ENCODE measurements around the gene GTPBP6.
"Not testable (repeated sequence)": the region's sequence is repeated elsewhere in the genome, so short reads cannot be mapped to it uniquely, and the experiment has no call there.

The GTPBP6 gene

DNA sequence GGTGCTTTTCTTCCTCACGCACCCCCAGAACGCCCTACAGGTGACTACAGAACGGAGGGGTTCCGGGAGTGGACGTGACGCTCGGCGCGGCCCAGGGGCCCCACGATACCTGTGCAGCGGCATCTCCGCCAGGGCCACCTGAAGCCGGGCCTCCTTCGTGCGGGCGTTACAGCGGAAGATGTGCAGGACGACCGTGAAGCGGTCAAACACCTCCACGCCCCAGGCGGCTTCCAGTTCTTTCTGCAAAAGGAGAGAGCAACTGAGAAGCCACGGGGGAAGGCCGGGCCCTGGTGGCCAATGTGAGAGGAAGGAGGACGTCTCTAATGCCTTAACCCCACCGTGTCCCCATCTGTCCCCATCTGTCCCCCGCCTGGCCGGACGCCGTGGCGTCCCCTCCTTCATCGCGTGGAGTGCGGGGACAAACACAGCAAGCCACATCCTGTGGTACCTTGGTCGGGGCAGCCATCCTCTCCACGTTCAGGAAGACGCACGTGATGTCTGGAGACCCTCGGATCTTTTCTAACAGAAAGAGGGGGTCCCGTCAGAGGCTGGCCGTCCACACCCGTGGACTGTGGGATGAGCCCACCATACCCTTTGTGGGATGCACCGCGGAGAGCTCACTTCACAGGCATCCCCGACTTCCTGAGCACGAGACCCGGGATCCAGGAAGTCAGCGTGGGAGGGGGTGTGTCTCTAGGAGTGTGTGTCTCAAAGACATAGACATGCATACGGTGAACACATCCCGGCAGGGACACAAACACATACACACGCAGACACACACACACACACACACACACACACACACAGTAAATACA lies 3.6 kb downstream of the GTPBP6 start:
- no peak for DNase-seq

DNA sequence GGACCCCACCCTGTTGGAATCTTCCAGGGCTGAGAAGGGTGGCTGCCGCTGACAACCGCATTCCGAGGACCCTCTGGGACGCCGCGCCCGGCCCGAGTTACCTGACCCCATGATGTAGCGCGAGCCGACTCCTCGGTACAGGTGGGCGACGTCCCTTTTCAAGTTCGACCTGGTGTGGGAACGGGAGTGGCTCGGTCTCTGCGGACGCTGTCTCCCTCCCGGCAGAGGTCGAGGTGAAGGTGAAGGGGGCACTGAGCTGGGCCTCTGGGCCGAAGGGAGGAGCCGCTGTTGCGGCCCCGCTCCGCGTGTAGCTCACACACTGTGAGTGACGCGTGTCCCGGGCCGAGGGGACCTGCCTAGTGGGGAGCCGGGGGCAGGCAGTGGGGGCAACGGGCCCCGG lies 4.5 kb downstream of the GTPBP6 start:
- no peak for DNase-seq

DNA sequence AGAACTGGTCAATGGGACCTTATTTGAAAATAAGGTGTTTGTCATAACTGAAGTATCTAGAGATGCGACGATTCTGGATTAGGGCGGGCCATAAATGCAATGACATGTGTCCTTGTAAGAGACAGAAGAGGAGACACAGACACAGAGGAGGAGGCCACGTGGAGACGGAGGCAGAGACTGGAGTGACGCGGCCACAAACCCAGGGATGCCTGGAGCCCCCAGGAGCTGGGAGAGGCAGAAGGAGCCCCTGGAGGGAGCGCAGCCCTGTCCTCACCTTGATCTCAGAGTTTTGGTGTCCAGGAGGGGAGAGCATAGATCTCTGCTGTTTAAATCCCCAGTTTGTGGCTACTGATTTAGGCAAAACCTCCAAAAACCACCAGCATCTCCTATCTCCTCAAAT lies 5.0 kb downstream of the GTPBP6 start:
- no peak for DNase-seq

GRCh38 chrX:312621-313331 lies 5.8 kb downstream of the GTPBP6 start:
- no peak for DNase-seq

- DNase-seq: no peak
Observed at GRCh38 chrX:311156-312129, 7.2 kb downstream of the GTPBP6 start.

DNA sequence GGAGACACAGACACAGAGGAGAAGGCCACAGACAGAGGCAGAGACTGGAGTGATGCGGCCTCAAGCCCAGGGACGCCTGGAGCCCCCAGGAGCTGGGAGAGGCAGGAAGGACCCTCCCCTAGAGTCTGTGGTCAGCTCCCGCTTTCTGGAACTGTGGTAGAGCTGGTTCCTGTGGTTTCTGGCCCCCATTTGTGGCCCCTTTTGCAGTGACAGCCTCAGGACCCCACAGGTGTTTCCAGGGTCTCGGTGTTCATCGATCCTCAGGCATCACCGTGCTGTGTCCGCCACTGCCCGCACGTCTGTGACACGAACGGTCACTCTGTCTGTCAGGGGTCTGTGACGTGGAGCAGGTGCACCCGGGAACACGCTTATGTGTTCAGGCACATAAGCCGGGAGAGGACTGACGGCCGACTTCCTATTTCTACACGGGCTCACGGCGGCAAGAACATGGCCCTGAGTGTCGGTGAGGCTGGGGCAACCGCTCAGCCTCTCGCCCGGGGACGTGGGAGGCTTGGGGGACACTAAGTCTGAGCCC lies 7.9 kb downstream of the GTPBP6 start:
- no peak for DNase-seq

- DNase-seq: no peak
Observed at GRCh38 chrX:308821-309520, 9.6 kb downstream of the GTPBP6 start.

GRCh38 chrX:307261-308111 lies 11.1 kb downstream of the GTPBP6 start:
- no peak for DNase-seq

GRCh38 chrX:306614-307251 lies 11.9 kb downstream of the GTPBP6 start:
- DNase-seq: not testable (repeated sequence)

DNA sequence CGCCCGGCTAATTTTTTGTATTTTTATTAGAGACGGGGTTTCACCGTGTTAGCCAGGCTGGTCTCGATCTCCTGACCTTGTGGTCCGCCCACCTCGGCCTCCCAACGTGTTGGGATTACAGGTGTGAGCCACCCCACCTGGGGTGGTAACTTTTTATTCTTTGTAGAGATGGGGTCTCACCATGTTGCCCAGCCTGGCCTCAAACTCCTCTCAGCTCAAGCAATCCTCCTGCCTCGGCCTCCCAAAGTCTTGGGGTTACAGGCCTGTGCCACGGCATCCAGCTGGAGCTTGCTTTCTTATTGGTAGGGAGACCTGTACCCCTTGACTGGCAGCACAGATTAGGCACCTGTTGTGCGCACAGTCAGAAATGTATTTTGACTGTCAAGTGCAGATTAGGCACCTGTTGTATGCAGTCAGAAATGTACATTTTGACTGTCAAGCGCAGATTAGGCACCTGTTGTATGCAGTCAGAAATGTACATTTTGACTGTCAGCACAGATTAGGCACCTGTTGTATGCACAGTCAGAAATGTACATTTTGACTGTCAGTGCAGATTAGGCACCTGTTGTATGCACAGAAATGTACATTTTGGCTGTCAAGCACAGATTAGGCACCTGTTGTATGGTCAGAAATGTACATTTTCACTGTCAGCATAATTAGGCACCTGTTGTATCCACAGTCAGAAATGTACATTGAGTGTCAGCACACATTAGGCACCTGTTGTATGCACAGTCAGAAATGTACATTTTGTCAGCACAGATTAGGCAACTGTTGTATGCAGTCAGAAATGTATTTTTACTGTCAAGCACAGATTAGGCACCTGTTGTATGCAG lies 12.6 kb downstream of the GTPBP6 start:
- not testable (repeated sequence) for DNase-seq

- DNase-seq: no peak
Observed at GRCh38 chrX:302975-303374, 15.6 kb downstream of the GTPBP6 start.

DNA sequence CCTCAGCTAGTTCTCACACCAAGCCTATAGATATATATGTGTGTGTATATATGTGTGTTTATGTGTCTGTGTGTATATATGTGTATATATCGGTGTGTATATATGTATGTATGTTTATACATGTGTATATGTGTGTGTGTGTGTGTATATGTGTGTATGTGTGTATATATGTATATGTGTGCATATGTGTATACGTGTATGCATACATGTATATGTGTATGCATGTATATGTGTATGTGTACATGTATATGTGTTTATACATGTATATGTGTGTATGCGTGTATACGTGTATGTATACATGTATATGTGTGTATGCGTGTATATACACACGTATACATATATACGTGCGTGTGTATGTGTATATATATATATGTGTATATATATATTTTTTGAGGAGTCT lies 18.3 kb downstream of the GTPBP6 start:
- DNase-seq: no peak

DNA sequence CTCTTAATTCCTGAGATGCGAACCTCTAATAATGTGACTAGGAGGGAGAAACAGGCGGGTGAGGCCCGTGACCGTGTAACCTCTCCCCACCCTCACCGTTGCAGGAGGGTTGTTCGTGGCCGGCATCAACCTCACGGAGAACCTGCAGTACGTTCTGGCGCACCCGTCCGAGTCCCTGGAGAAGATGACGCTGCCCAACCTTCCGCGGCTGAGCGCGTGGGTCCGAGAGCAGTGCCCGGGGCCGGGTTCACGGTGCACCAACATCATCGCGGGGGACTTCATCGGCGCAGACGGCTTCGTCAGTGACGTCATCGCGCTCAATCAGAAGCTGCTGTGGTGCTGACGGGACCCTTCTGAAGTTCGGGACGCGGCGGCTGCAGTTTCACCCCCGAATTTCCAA lies 19.6 kb downstream of the GTPBP6 start:
- DNase-seq: no peak

DNA sequence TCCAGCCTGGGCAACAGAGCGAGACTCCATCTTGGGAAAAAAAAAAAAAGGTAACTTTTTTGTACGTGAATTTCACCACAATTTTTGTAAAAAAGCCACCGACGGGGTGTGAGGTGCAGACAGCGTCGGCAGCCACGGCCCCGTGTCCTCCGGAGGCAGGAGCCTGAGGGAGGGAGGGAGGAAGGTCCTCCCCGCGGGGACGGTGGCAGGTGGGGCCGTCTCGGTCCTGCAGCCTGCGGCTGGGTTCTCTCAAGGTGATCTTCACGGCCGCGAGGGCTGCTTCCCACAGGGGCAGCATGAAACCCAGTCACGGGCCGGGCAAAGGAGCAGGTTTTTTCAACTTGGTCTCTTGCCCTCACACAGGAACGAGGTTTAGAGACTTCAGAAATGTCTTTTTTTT lies 23.5 kb downstream of the GTPBP6 start:
- no peak for DNase-seq

- DNase-seq: no peak
Observed at GRCh38 chrX:292900-293897, 25.4 kb downstream of the GTPBP6 start.

DNA sequence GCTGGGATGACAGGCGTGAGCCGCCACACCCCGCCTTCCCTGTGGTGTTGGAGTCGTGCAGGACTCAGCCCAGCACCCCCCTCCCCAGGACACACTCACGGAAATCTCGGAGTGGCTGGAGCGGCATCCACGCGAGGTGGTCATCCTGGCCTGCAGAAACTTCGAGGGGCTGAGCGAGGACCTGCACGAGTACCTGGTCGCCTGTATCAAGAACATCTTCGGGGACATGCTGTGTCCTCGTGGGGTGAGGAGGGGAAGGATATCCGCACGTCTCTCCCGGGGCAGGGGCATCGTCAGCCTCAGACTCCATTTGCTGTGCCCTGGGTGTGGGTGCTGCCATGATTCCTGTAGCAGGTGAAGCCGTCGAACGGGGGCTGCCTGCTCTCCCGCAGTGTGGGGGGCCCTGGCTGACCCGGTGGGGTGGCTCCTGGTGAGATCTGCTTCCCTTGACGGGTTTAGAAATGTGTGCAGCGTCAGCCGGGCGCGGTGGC lies 27.1 kb downstream of the GTPBP6 start:
- DNase-seq: no peak

DNA sequence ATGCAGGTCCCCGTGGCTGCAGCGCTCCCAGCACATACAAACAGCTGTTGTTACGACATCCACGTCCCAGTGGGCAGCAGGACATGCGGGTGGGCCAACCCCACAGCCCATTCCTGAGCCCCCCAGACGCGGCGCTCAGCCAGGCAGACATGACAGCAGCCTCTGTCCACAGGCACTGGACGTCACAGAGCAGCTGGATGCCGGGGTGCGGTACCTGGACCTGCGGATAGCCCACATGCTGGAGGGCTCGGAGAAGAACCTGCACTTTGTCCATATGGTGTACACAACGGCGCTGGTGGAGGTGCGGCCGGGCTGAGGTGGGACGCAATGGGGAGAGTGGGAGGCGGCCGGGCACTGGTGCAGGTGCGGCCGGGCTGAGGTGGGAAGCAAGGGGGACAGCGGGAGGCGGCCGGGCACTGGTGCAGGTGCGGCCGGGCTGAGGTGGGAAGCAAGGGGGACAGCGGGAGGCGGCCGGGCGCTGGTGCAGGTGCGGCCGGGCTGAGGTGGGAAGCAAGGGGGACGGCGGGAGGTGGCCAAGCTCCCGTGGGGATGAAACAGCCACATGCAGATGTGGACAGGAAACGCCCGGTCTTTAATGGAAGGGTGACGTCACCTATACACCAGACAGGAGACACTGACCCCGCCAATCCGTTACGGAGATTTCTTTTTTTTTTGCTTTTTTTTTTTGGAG lies 28.0 kb downstream of the GTPBP6 start:
- DNase-seq: no peak

DNA sequence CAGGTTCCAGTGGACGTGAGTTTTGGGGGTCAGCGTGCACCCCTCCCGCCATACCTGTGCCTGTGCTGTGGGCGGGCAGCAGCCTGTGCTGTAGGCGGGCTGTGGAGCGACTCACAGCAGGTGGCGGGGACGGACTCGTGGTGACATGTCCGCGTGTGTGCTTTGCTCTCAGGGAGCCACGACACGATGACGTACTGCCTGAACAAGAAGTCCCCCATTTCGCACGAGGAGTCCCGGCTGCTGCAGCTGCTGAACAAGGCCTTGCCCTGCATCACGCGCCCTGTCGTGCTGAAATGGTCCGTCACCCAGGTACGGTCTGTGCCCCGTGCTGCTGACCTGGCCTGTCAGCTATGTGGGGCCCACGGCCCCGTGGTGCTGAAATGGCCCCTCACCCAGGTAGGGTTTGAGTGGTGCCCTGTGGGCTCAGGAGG lies 30.0 kb downstream of the GTPBP6 start:
- no peak for DNase-seq

All from NK-92 treated with Interleukin-12 subunit alpha and Interleukin-12 subunit beta, amount 100 ng/mL, for 24 hours (cell line).